Aorta (tissue), 5 donors: ENCODE data around the gene PRKCA. TPM values are rescaled to one million over a fixed set of nuclear protein-coding genes. Genes with fewer than 3 reads are reported as not detected.
"Not testable (repeated sequence)": the region's sequence is repeated elsewhere in the genome, so short reads cannot be mapped to it uniquely, and the experiment has no call there.

Experiments
- ATAC-seq: fragments of 200-7000 bp; cut with Tn5 transposase; one replicate; pipeline ENCODE4 v1.9.1; 2022; ENCODE audit warnings: moderate library complexity; ENCODE audit not compliant: low FRiP score
- DNase-seq, 2 donors: peaks; one replicate each; pipeline ENCODE4 v3.0.0-alpha.2; 2020
- H3K27ac ChIP-seq, 2 donors: one replicate each; pipeline ENCODE4 v1.5.1; 2013; ENCODE audit warnings: low read length in 2 of 2, mild to moderate bottlenecking in 2 of 2, moderate library complexity in 2 of 2, control low read depth in 1 of 2, inconsistent platforms in 1 of 2, low read depth in 1 of 2
- H3K27me3 ChIP-seq, 2 donors: one replicate each; pipeline ENCODE4 v1.6.1; 2013; ENCODE audit warnings: control low read depth in 1 of 2, low read length in 1 of 2, mild to moderate bottlenecking in 1 of 2, moderate library complexity in 1 of 2; ENCODE audit not compliant: insufficient read depth in 2 of 2, control insufficient read depth in 1 of 2
- H3K36me3 ChIP-seq, 2 donors: one replicate each; pipeline ENCODE4 v1.6.1; 2013; ENCODE audit warnings: control low read depth in 1 of 2, low read length in 1 of 2, mild to moderate bottlenecking in 1 of 2; ENCODE audit not compliant: insufficient read depth in 2 of 2, control insufficient read depth in 1 of 2
- H3K4me1 ChIP-seq, 2 donors: one replicate each; pipeline ENCODE4 v1.6.1; 2013; ENCODE audit warnings: low read length in 2 of 2, control low read depth in 1 of 2, mild to moderate bottlenecking in 1 of 2, moderate library complexity in 1 of 2; ENCODE audit not compliant: insufficient read depth in 2 of 2, control insufficient read depth in 1 of 2
- H3K4me3 ChIP-seq, 2 donors: one replicate each; pipeline ENCODE4 v1.5.1; 2013; ENCODE audit warnings: low read length in 2 of 2, control low read depth in 1 of 2, mild to moderate bottlenecking in 1 of 2
- H3K9me3 ChIP-seq: one replicate; pipeline ENCODE4 v1.6.1; 2013; ENCODE audit warnings: mild to moderate bottlenecking, low read length; ENCODE audit not compliant: control insufficient read depth
- WGBS, 2 donors: extraction: QIAGEN DNeasy Blood & Tissue Kit; methylation state at CpG; one replicate each; pipeline ENCODE4 v1.1.7; 2013; 5-methylcytosine and 5-hydroxymethylcytosine counted together
- intact Hi-C, 2 donors: fragments of 100-400 bp; cut with DNase I; formaldehyde crosslinking; loops; one replicate each; pipeline versions ENCODE4 v1.14.2 to v1.15.0; 2022
- polyA plus RNA-seq, 2 donors: library from polyadenylated mRNA; stranded (reverse); fragments of 200-250 nt; gene quantifications; one replicate each; pipeline ENCODE4 v1.2.3, GENCODE V29; 2013
- total RNA-seq, 2 donors: library from RNA; stranded (reverse); fragmentation: NEBNext Ultra II Directional; extraction: Animal tissue kit (Norgen Biotek cat#: 25700); gene quantifications; one replicate each; pipeline ENCODE4 v1.2.1, GENCODE V29; 2021
- donor health status: healthy with polysubstance abuse.
- donor health status: Bipolar disorder and iron deficiency.
- donor health status: DM: no; HTN: no; CAD: no.
- donor health status: DM: no; HTN: no; CAD: no.
- donor health status: DM: yes; HTN: yes; CAD: no.

Gene PRKCA
- total and polyA plus RNA-seq, 4 donors = 2.7 to 15.4 (median 9.1) TPM

DNA sequence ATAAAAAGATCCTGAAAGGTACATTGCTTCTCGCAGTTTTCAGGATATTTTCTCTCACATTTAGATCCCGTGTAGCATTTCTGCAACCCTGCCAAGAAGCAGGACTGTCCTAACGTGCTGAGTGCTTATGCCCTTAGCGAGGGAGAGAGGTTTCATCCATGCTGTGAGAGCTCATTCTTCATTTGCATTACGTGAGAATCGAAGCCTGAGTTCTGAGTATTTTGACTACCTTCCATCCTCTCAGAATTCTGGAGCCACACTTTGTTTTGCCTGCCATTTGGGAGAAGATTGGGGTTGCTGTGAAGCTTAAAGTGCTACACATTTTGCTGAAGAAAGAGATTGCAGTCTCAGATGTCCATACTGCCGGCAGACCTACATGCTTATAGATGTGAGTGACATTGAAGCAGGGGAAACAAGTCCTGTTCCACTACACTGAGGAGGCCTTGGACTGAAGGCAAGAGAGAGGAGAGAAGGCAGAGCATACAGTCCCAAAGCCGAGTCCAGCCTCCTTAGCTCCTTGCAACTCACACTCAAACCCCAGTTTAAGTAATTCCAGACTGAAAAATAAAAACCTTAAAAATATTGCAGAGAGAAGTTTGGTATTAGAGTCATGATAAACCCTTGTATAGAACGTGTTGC lies 183.0 kb downstream of the PRKCA start:
- ATAC-seq (no peak), DNase-seq (no peak)
- Histone ChIP-seq H3K36me3 (no peaks in the 10 kb centered on the region), H3K27ac (no peak overlapping the region), H3K4me3 (no peak overlapping the region), H3K9me3 (no peaks in the 10 kb centered on the region), H3K4me1 (no peaks in the 10 kb centered on the region), H3K27me3 (no peaks in the 10 kb centered on the region)
- 49 to 61% methylated on average over 9 of the region's 9 CpGs for WGBS, 2 donors
- intact Hi-C loops = no loop called here

DNA sequence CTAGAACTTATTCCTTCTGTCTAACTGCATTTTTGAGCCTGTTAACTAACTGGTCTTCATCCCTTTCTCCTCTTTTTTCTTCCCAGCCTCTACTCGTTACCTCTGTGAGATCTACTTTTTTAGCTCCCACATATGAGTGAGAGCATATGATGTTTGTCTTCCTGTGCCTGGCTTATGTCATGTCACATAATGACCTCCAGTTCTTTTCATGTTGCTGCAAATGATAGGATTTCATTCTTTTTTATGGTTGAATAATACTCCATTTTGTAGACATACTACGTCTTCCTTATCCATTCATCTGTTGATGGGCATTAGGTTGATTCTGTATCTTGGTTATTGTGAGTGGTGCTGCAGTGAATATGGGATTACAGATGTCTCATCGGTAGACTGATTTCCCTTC lies 184.7 kb downstream of the PRKCA start:
- Histone ChIP-seq H3K4me3 (no peak overlapping the region), H3K36me3 (no peaks in the 10 kb centered on the region), H3K4me1 (no peaks in the 10 kb centered on the region), H3K27ac (no peak overlapping the region), H3K27me3 (no peaks in the 10 kb centered on the region), H3K9me3 (no peaks in the 10 kb centered on the region)
- WGBS, 2 donors = 92 to 93% methylated on average over 3 of the region's 3 CpGs
- intact Hi-C loops = no loop called here
- DNase-seq (no peak), ATAC-seq (no peak)

DNA sequence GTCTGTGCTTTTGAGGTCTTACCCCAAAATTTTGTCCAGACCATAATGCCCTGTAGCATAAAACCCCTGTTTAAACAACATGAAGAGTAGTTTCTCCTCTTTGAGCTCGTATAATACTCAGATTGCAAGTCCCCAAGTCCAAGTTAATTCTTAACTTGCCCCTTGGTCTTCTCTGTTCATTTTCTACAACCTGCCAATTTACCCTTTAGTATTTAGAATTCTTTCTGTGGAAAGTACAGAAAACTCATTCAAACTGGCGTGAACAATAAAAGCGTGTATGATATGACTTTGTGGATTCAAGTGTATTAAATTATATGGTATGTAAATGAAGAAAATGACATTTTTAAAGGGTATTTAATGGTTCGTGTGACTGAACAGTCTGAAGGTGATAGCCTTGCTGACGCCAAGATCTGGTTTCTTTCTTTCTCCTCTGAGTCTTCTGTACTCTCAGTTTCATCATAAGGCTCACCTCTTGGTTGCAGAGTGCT lies 185.6 kb downstream of the PRKCA start:
- intact Hi-C loops = no loop called here
- no peaks in the 10 kb centered on the region for H3K4me1 ChIP-seq
- WGBS, 2 donors = 85% methylated on average over 5 of the region's 5 CpGs
- H3K4me3 ChIP-seq = no peak overlapping the region
- ATAC-seq = no peak
- H3K36me3 ChIP-seq = no peaks in the 10 kb centered on the region
- DNase-seq = no peak
- H3K9me3 ChIP-seq = no peaks in the 10 kb centered on the region
- H3K27ac ChIP-seq = no peak overlapping the region
- no peaks in the 10 kb centered on the region for H3K27me3 ChIP-seq

DNA sequence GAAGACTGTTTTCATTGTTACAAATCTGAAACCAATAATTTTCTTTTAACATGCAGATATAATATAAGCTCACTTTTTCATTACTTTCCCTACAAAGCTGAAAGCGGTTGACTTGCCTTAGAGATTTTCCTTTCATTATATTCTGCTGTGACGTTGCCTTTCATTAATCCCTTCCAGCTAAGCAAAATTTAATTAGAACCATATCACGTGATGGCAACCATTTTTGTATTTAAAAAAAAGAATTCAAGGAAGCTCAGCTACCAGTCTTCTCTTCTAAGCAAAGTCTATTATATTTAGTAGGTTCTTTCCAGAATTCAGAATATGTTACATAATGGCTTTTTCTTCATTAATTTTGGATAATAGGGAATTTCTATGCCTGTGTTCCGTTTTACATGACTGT lies 186.5 kb downstream of the PRKCA start:
- Histone ChIP-seq H3K9me3 (no peaks in the 10 kb centered on the region), H3K4me1 (no peaks in the 10 kb centered on the region), H3K4me3 (no peak overlapping the region), H3K27ac (no peak overlapping the region), H3K36me3 (no peaks in the 10 kb centered on the region), H3K27me3 (no peaks in the 10 kb centered on the region)
- intact Hi-C loops = no loop called here
- DNase-seq = no peak
- WGBS, 2 donors = 87 to 92% methylated on average over 4 of the region's 4 CpGs
- ATAC-seq = no peak

DNA sequence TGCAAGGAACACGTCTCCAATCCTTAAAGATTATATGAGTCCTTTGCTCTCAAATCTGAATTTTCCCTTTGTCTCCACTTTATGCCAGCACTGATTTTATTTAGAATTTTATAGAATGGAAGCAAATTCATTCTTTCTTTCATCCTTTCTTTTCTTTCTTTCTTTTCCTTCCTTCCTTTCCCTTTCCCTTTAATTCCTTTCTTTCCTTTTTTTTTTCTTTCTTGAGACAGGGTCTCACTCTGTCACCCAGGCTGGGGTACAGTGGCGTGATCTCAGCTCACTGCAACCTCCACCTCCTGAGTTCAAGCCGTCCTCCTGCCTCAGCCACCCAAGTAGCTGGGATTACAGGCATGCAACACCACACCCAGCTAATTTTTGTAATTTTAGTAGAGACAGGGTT lies 187.2 kb downstream of the PRKCA start:
- H3K4me1 ChIP-seq, H3K27me3 ChIP-seq, H3K9me3 ChIP-seq, ATAC-seq, H3K36me3 ChIP-seq, H3K4me3 ChIP-seq, intact Hi-C loops, DNase-seq, H3K27ac ChIP-seq: not testable (repeated sequence)
- 90 to 93% methylated on average over 3 of the region's 3 CpGs for WGBS, 2 donors

DNA sequence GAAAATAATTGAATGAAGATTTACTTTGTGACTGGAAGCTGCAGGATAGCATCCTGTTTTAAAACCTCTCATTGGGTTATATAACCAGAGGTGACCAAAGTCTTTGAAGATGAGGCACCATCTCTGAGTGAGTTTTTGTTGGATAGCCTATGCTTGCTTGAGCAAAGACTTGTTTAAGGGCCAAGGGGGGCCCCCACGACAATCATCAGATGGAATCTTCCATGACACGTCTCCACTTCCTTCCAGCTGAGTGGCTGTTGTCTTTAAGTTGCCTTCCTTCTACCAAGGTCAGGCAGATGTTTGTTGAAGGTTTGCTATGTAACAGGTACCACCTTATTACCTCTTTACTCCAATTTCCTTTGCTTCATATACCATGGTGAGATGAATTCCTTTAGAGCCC lies 188.8 kb downstream of the PRKCA start:
- no peaks in the 10 kb centered on the region for H3K9me3 ChIP-seq
- 76 to 85% methylated on average over 2 of the region's 2 CpGs for WGBS, 2 donors
- no peaks in the 10 kb centered on the region for H3K36me3 ChIP-seq
- no peaks in the 10 kb centered on the region for H3K27me3 ChIP-seq
- H3K4me3 ChIP-seq = no peak overlapping the region
- H3K4me1 ChIP-seq = no peaks in the 10 kb centered on the region
- ATAC-seq = no peak
- H3K27ac ChIP-seq = no peak overlapping the region
- intact Hi-C loops = no loop called here
- DNase-seq = no peak

DNA sequence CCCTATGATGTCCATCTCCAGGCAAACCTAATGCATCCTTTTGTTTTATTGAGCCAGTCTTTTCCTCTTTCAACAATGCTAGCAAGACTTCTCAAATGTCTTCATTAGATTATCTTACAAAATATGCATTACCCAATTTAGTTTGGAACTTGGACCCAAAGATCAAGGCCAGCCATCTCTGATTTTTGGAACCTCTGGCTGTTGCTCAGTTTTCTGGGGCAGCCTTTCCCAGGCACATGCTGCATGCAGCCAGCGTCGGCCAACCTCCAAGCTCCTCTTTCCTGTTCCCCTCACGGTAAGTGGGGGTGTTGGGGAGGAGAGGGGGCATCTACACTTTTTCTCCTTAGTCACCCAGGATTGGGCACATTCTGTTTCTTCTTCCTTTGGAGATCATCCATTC lies 189.3 kb downstream of the PRKCA start:
- Histone ChIP-seq H3K36me3 (no peaks in the 10 kb centered on the region), H3K4me1 (no peaks in the 10 kb centered on the region), H3K4me3 (no peak overlapping the region), H3K27ac (no peak overlapping the region), H3K9me3 (no peaks in the 10 kb centered on the region), H3K27me3 (no peaks in the 10 kb centered on the region)
- whole genome bisulfite sequencing, 2 donors = 88% methylated on average over 3 of the region's 3 CpGs
- DNase-seq (no peak), ATAC-seq (no peak)
- intact Hi-C loops = no loop called here

DNA sequence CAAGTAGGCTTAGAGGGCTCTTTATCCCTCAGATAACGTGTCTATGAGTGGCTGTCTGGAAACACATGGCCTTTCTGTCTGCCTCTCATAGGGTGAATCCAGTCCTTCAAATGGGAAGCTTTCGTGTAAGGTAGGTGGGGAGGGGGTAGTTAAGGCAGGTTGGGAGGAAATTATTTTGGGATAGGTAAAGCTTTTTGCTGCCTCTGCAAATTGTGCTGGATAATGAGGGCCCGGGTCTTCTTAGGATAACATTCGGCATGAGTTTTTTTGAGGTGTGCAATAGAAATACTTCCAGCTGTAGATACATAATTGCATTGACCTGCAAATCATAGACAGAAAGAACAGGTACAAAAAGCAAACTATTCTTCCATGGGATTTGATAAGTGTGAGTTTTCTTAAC lies 189.7 kb downstream of the PRKCA start:
- DNase-seq = no peak
- Histone ChIP-seq H3K36me3 (no peaks in the 10 kb centered on the region), H3K27me3 (no peaks in the 10 kb centered on the region), H3K4me3 (no peak overlapping the region), H3K27ac (no peak overlapping the region), H3K4me1 (no peaks in the 10 kb centered on the region), H3K9me3 (no peaks in the 10 kb centered on the region)
- ATAC-seq = no peak
- intact Hi-C loops = no loop called here
- WGBS, 2 donors = 85 to 93% methylated on average over 4 of the region's 4 CpGs

DNA sequence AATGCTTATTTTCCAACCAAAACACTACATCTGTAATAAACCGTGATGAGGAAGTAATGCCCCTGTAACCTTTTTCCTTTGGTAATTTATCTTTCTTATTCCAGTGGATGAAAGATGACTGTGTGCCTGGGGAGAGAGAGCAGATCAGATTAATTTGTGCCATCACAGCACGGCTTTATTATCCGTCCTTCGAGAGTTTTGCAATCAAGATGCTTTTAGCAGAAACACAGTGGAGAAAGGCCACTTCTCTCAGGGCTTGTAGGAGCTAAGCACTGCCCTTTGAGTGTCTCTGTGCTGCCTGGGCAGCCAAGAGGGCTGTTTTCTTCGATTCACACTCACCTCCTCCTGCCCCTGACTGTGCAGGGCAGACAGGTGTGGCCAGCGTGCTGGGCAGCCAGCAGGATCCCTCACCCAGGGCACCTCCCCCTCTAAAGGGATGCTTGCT lies 190.2 kb downstream of the PRKCA start:
- no peak for DNase-seq
- no peaks in the 10 kb centered on the region for H3K9me3 ChIP-seq
- no peak overlapping the region for H3K27ac ChIP-seq
- H3K27me3 ChIP-seq = no peaks in the 10 kb centered on the region
- no peak overlapping the region for H3K4me3 ChIP-seq
- ATAC-seq = no peak
- H3K36me3 ChIP-seq = no peaks in the 10 kb centered on the region
- intact Hi-C loops = no loop called here
- no peaks in the 10 kb centered on the region for H3K4me1 ChIP-seq
- 63 to 73% methylated on average over 6 of the region's 6 CpGs for WGBS, 2 donors
